Vagina (tissue), 2 donors: ENCODE measurements around the gene NPTX1.

Experiments used
- POLR2A ChIP-seq, 2 donors: fragments of 450-650 bp; IDR thresholded peaks; one replicate each; pipeline ENCODE4 v1.6.1; 2017; ENCODE audit warnings: antibody characterized with exemption in 2 of 2, mild to moderate bottlenecking in 2 of 2, moderate library complexity in 2 of 2
- POLR2AphosphoS5 ChIP-seq, 2 donors: sonication (generic); formaldehyde crosslinking; IDR thresholded peaks; one replicate each; pipeline ENCODE4 v1.9.0; 2017; ENCODE audit warnings: antibody characterized with exemption in 2 of 2, mild to moderate bottlenecking in 2 of 2, low read depth in 1 of 2; ENCODE audit not compliant: insufficient read depth in 1 of 2
- TF ChIP-seq, protein P1 (sequence below), 3 experiments: fragments of 450-650 bp in 2 of 3; fragments of 200-600 bp in 1 of 3; sonication (generic) in 1 of 3; IDR thresholded peaks; one replicate each; pipeline ENCODE4 v1.5.1; 2017 to 2019; ENCODE audit warnings: antibody characterized with exemption in 3 of 3, mild to moderate bottlenecking in 2 of 3, moderate library complexity in 2 of 3

DNA sequence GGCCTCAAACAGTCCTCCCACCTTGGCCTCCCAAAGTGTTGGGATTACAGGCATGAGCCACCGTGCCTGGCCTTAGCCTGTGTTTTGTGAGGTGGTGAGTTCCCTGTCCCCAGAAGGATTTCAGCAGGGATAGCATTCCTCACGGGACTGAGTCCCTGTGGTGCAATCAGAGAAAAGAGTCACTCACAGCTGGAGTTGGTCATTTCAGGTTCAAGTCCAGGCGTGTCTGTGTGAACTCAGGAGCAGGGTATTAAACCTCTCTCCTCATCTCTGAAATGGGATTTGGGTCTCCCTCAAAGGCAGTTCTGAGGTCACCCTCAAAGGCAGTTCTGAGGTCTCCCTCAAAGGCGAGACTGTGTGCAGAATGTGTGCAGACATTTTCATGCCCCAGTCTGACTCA, 28.6 kb downstream of the NPTX1 start:
- TF ChIP-seq, protein P1, sequence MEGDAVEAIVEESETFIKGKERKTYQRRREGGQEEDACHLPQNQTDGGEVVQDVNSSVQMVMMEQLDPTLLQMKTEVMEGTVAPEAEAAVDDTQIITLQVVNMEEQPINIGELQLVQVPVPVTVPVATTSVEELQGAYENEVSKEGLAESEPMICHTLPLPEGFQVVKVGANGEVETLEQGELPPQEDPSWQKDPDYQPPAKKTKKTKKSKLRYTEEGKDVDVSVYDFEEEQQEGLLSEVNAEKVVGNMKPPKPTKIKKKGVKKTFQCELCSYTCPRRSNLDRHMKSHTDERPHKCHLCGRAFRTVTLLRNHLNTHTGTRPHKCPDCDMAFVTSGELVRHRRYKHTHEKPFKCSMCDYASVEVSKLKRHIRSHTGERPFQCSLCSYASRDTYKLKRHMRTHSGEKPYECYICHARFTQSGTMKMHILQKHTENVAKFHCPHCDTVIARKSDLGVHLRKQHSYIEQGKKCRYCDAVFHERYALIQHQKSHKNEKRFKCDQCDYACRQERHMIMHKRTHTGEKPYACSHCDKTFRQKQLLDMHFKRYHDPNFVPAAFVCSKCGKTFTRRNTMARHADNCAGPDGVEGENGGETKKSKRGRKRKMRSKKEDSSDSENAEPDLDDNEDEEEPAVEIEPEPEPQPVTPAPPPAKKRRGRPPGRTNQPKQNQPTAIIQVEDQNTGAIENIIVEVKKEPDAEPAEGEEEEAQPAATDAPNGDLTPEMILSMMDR (IDR thresholded peaks at IDR 0.05), result no peak
- TF ChIP-seq POLR2A (IDR thresholded peaks at IDR 0.05) (no peak), POLR2AphosphoS5 (IDR thresholded peaks at IDR 0.05; ENCODE audit: insufficient read depth in 1 of 2, low read depth in 1 of 2) (no peak)
